SH-SY5Y (cell line): ENCODE data around the gene TCAF1.

Experiments used
- GATA2 ChIP-seq: IDR thresholded peaks from 2 replicates; pipeline ENCODE4 v1.6.1; 2011; ENCODE audit warnings: mild to moderate bottlenecking, low read depth, low read length
- GATA3 ChIP-seq: IDR thresholded peaks from 2 replicates; pipeline ENCODE4 v1.6.1; 2011; ENCODE audit warnings: low read depth, mild to moderate bottlenecking, low read length, moderate library complexity

- TF ChIP-seq GATA2 = no peak
- no peak for TF ChIP-seq GATA3
These were observed 55.3 kb downstream of the TCAF1 start for GRCh38 chr7:143846692-143847091.
